HG02973 (cell line): ENCODE measurements around the gene SMIM32.

Experiments
- ATAC-seq: cut with Tn5 transposase; IDR thresholded peaks from one replicate; pipeline ENCODE4 v1.9.1; 2021; ENCODE audit warnings: moderate library complexity; ENCODE audit not compliant: unreplicated experiment

The SMIM32 gene

DNA sequence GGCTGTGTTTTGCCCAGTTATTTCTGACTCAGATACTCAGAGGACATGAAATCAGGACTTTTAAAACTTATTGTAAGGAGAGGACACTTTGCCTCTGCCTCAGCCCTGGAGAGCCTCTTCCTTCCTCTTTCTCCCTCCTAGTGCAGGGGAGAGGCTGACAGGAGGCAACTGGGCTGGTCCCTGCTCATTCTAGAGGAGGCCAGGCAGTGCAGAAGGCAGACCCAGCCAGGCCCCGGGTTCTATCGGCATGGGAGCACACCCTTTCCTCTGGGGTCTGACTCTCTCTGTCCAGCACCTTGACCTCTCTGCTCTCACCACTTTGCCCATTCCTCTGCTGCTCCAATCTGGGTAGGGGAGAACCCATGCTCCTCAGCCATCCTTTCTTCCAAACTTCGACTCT, 16.0 kb upstream of the SMIM32 start:
- ATAC-seq, result no peak

DNA sequence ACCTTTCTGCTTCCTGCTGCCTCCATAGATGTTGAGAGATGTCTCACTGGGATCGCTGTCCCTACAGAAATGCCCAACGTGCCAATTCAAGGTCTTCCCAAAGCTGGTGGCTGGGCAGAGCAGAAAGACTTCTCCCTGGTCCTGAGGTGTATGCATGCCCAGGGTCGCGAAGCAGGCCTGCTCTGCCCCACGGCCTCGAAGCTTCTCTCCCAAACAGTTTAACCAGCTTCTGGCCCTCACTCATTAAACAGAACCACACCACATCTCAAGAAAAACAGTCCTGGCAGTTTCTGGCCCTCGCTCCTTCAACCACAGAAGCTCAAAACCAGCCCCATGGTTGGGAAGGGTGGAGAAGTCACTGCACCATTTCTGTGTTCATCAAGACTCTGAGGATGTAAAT, 14.7 kb upstream of the SMIM32 start:
- ATAC-seq, result no peak

DNA sequence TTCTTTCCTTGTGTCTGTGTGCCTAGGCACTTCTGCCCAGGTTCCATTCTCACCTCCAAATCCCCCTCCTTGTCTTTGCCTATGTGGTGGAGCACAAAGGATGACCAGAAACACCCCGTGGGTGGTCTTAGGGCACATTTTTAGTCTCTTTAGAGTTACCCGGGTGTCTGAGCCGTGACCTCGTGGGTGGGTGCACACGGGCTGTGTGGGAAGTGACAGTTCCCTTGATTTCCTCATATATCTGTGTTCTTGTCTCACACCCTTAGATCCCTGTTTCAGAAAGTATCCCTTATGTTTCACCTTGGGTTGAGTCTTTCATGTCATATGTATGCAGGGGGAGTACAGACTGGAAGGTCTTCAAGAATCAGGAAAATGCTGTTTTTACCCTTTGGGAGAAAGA, 13.4 kb upstream of the SMIM32 start:
- no peak for ATAC-seq

DNA sequence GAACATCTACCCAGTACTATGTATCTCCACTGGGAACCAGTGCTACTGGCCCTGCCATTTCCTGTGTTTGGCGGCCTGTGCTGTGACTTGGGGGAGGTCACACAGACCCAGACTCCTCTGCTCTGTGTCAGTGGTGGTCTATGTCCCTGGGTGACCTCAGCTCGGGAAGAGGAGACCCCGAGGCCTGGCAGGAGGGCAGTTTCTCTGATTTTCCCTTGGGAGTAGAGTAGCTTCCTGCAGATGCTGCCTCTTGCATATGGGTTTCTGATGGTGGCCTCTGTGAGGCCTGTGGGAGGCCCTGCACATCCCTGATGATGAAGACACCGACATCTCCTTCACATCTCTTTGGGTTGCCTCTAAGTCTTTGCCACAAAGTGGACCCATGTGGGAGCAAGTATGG, 13.0 kb upstream of the SMIM32 start:
- no peak for ATAC-seq

DNA sequence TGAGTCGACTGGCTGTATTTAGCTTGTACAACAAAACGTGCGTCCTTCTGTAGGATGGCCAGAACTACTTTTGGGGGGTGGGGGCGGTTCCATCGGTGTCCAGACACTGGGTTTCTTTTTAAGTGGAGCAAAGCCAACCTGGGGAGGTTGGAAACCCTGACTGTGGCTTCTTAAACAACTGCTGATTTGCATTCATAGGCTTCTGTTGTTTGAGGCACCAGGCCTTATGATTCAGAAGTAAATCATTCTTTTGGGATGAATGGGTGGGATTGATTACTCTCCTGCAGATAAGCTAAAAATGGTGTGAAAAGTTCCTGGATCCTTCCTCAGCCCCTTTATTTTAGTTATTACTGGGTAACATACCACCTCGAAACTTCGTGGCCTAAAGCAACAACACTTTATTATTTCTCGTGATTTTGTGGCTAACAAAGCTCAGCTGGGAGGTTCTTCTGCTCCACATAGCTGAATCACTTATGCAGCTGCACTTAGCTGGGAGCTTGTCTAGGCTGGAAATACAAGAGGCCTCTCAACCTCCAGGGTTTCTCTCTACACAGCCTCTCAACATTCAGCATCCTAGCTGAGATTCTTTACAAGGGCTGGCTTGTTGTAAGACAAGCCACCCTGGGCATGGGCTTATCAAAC, 12.2 kb upstream of the SMIM32 start:
- ATAC-seq, result no peak

DNA sequence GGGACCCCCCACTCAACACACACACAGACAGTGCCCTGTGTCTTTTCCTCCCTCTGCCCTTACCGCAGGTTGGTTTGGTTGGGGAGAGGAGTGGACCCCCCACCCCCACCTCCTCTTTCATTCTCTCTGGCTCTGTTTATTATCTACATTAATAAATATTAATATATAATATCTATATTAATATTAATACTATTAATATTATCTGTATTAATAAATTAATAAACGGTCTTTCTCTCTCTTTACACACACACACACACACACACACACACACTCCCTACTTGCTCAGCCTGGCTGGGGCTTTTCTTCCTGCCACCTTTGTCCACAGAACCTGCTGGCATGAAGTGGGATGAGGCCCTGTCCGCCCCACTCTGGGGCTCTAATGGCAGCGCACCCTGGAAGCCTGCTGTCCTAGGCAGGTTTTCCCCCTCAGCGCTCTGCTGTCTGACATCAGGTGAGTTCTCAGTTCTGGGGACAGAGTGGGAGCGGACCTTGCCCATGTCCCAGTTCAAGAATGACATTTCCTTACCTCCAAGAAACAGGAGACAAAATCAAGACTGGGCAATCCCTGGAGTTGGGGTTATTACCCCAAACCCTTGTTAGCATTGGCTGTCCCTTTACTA, 10.5 kb upstream of the SMIM32 start:
- ATAC-seq, result no peak

DNA sequence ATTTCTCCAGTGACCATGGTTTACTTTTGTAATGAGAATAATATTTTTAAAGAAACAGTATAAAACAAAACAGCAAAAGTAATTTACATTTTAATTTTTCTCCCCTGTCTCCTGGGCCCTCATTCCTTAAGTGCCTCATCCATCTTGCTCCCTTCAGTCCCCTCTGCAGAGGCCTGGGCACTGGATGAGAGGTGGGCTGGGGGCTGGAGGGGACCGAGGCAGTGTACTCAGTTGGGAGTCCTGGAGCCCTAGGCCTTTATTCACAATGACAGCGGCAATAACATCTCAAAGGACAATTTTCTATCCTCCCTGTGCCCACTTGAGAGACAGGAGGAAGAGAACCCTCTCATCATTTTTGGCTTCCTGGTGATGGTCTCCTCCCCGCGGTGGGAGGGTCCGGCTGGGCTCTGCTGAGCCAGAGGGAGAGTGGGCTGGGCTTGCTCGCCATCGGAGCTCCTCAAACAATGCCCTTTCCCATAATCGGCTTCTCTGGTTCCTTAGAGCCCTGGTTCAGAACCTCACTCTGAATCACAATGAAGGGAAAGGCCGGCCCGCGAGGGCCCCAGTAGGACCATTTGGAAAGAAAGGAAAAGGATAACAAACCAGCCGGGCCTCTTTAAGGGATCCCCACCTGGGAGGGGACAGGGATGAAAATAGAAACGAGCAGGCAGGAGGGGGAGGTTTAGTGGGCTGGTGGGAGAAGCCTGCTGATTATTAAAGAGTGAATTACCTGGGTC, 9.7 kb upstream of the SMIM32 start:
- ATAC-seq, result no peak

DNA sequence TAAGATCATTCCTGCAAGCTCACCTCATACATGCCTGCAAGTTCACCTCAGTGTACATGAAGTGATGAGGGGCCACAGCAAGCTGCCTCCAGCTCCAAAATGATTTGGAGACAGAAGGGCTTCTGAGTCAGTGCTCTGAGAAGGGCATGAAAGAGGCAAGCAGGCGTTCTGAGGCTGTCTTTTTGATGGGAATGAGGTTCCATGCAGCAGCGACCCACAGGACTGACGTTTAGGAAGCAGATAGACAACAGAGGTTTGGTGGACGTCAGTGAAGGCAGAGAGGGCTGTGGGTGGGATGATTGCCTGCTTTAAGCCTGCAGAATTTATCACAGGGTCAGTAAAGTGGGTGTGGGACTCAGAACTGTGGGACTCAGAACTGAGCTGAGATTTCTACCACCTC, 8.9 kb upstream of the SMIM32 start:
- no peak for ATAC-seq

DNA sequence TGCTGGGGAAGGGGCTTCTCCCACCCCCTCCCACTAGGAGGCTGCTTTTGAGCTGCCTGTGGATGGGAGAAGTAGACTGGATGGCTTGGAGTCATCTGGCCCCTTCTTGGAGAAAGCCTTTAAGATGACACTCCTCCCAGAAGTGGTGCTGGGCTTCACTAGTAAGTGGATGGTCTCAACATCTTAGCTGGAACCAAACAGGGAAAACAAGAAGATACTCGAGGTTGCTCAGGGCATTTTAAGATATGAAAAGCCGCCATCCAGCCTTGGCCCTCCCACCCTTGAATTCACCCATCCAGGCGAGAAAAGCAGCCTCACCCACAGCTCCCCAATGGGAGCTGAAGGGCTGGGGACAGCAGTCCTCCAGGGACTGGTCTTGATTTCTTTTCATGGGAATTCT, 7.8 kb upstream of the SMIM32 start:
- ATAC-seq, result no peak

DNA sequence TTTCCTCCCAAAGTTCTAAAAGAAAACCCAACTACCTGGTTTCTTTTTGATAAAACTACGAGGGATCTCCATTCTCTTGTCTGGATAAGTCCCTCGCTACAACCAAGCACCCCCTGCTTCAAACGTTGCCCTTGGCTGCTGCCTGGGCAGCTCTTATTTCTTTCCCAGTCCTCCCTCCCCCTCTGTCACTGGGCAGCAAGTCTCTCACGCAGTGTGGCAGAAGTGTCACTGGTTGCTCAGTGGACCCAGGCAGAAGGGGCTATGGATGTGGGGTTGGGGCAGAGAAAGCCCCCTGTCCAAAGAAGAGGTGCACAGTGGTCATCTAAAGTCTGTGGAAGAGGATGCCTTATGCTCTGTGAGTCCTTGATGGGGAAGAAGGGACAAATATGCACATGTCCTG, 7.2 kb upstream of the SMIM32 start:
- no peak for ATAC-seq

DNA sequence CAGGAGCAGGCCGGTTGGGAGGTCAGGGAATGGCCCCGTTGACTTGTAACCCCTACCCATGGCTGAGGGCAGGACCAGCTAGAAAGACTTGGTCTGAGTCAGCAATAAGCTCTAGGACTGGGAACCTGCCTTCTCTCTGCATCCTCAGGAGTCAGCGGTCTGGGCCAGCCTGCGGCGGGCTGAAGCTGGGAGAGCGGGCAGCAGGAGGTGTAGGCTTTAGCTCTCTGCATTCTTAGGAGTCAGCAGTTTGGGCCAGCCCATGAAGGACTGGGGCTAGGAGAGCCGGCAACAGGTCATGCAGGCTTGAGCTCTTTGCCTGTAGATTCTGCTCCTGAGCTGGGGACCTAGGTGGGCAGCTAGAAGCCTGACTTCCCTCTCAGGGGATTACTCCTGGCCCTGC, 6.4 kb upstream of the SMIM32 start:
- no peak for ATAC-seq

DNA sequence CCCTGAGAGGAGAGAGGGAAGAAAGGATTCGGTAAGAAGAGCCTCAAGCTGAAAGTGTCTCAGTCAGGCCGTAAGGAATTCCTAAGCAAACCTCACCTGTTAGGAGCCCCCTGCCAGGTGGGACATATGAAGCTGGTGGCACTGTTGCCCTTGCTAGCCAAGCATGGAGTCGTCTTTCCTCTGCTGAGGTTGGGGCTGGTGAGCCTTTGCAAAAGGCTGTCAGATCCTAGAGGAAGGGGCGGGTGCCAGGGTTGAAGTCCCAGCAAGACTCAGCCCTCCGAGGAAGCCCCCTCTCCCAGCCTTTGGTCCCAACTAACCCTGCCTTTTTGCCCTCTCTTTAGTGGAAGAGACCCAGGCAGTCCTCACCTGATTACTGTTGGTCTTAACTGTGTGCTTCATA, 5.5 kb upstream of the SMIM32 start:
- no peak for ATAC-seq

DNA sequence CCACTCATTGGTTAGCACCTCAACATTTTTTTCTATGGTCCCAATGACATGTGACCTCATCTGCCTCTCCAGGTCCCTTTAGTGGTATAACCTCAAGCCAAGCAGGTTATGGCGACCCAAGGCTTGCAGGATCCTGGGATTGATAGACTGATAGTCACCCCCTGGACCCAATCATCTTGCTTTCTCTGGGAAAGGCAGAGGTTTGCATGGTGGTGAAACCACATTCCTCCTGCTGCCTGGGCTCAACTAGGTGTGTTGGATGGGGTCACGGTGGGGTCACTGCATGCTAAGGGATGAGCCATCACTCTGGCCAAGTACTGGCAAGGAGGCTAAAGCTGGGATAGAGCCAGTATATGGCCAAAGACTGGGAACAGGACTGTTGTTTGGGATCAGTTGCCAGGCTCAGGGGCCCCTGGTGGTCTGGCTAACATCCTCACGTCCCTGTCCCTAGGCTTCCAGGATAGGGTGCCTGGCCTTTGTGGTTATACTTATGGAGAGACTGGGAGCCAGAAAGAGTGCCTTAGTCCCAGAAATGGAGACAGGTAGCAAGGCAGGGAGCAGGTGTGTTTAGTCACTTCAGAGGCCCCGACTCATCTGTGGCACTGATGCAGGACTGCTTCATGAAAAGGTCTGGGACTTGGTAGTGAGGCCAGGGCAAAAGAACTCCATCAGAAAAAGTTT, 4.6 kb upstream of the SMIM32 start:
- ATAC-seq, result no peak

DNA sequence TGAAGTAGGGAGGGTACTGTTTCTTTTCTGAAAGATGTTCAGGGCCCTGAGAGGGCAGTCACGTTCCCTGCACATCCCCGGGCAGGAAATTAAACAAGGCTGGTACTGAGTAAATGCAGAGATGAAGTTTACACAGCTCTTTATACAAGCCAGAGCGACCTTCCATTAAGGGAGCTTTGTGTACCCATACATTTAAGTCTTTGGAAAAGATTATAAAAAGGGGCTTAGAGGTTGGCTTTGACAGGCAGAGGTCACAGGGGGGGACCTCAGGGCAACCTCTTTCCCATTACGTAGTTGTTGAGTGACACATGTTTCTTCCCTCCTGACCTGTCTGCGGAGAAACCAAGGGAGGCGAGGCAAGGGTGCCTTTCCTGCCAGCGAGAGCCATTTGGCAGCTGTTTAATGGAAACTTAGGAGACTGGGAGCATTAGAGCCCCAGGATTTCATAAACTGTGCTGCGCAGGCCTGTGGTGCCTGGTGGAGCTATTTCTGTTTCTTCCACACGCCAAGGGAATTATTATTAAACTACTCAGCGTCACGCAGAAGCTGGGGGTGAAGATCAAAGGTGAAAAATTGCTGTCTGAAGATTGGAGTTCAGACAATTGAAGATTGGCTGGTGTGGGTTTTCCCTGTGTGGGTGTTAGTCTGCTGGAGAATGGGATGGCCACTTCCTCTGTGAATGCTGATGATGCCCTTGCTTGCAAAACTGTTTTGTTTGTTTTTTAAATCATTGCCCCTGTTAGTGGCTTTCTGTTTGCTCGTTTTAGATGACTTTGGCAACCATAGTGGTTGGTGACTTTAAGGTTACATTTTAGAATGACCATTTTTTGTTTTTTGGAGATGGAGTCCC, 3.2 kb upstream of the SMIM32 start:
- ATAC-seq, result no peak

DNA sequence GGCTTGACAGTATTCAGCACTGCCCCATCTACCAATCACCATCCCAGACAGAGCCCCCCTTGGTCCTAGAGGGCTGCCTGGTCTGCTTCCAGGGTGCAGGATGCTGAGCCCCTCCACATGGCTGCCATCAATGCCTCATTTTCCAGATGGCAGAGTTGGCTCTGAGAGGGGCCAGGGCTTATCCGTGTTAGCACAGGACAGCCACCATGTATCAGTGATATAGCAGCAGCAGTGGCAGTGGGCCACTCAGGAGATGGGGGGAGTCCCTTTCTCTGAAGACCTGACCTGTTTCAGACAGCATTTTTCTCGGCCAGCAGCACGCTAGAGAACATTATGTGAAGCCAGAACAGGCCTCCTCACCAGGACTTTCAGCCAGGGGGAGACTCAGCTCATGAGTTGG, 1.6 kb upstream of the SMIM32 start:
- ATAC-seq, result no peak

DNA sequence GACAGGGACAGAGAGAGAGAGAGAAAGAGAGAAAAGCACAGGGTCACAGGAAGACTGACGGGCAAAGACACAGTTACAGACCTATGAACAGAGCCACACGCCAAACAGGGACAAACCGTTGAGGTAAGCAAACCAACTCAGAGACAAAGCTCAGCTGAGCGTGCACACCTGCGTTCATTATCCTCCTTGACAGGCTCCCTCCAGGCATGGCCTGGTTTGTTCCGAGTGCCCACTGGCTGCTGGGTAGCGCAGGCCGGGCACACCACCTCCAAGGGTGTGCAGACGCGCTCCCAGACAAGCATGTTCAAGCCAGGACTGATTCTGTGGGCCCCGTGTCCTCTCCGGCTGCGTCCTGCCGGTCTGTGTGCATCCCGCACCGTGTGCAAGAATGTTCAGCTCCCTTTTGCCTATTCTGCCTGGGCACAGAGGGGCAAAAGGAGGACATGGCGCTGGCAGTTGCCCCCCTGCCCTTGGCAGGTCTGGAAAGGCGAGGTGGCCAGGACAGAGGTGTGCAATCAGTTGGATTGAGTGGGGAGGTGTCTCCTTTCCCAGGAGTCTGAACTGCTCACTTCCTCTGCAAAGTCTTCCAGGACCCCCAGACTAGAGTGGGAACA, 467 bp upstream of the SMIM32 start:
- ATAC-seq, result no peak

DNA sequence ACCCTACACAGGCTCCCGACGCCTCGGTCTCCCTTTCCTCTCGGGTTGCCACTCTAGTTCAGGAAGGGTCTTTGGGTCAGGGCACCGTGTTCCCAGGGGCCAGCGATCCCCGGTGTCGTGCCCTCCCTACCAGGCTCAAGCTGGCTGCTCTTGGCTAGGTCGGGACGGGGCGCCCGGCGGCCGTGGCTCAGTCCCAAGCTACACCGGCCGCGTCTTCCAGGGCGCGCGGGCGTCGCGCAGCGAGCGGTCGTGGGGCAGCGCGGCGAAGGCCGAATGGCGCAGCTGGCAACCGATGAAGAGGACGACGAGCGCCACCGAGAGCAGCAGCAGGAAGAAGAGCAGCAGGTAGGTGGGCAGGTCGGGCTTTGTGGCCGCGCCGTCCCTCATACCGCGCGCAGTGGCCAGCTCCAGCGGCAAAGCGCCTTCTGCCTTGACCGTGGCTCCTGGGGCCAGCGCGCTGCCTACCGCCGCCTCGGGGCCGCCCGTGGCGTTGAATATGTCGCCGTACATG, 892 bp downstream of the SMIM32 start:
- no peak for ATAC-seq

DNA sequence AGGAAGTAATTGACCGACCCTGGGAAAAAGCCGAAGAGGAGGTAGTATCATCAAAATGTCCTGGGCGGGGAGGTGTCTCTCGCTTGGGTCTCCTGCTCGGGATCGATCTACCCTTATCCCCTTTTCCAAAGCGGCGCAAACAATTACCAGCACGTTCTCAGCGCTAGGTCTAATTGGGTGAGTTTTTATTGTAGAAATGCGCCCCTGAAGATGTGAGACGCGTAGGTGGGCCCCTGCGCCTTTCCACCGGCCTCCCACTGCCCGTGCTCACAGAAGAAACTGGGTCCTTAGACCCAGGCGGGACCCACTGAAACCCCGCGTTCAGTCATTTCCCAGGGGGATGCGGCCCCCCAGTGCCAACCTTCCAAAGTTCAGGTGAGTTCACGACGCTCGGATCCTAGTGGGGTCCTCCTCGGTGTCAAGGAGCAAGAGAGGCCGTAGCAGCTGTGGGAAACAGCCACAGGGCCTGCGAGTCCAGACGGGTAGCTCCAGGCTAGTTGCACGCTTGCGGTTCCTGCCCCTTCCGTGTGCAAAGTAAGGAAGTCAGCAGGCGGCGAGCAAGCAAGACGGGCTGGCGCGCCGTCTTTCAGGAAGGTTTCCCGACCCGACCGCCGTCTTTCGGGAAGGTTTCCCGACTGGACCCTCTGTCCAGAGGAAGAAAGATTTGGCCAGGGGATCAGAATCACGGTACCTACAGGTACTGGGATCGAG, 1.5 kb downstream of the SMIM32 start:
- no peak for ATAC-seq

DNA sequence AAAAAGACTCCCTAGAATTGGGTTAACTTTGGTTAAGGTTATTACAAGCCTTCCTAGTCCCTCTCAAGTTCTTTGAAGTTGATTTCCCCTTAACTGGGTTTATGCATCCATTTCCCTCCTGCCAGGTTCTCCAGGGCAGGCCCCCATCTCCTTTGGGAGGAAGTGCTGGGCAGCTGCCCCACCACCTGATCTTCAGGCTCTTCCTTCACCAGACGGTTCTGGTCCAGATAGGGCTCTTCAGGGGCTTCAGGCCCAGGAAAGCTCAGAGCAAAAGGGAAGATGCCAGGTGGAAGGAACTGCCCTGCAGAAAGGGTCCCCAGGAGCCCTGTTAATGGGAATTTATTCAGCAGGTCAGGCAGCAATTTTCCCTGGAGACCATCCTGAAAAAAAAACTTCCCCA, 2.1 kb downstream of the SMIM32 start:
- ATAC-seq, result no peak
